GM21381 (cell line): ENCODE data around the gene PRMT3.
"Not testable (repeated sequence)": the region's sequence is repeated elsewhere in the genome, so short reads cannot be mapped to it uniquely, and the experiment has no call there.

ENCODE experiments used
- ATAC-seq: cut with Tn5 transposase; IDR thresholded peaks from one replicate; pipeline ENCODE4 v1.9.1; 2021; ENCODE audit warnings: mild to moderate bottlenecking, moderate library complexity; ENCODE audit not compliant: unreplicated experiment

PRMT3 gene

GRCh38 chr11:20387261-20388095, at the start of gene PRMT3:
Gene PRMT3 (plus strand): TSS chr11:20387716. CDS start chr11:20387747, 31 bp downstream.
- peak; percentile 81 for ATAC-seq

- ATAC-seq = no peak
These were observed 45.0 kb upstream of the PRMT3 start for GRCh38 chr11:20342347-20343141.

DNA sequence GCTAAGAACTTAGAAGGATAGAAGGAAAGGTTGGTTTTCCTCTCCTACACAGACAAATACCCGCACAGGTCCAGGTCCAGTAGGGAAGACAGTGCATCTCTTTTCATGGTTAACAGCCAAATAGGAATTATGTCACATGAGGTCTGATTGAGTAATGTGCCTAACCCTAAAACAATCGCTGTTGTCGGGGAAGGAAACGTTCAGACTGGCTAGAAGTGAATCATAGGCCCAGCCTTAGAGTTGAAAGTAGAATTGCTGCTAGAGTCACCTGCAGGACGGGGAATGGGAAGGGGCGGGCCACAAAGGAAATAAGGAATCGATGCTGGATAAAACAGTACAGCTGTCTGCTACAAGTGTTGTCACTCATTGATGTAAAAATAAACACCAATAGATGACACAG, 36.4 kb upstream of the PRMT3 start:
- ATAC-seq = no peak

DNA sequence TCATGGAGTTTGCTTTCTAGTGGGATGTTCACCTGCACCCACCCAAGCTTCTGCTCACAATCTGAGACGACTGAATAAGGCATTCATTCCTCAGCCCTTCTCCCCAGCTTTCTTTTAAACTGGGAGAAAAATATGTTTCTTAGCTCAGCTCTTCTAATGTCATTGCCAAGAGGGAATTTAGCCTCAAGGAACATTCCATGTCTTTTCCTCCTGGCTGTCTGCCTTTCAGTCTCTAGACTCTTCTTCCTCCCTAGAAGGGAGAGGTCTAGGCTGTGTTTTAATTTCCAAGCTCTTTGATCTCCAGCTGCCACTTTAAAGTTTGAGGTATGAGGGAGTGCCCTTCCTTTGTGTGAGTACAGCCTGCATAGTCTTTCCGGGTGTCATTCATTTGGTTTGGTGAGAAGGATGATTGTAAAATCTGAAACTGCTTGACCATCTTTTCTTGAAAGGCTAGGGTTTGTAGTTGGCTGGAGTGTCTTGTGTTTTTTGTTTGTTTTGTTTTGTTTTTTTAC, 35.7 kb upstream of the PRMT3 start:
- ATAC-seq = no peak

DNA sequence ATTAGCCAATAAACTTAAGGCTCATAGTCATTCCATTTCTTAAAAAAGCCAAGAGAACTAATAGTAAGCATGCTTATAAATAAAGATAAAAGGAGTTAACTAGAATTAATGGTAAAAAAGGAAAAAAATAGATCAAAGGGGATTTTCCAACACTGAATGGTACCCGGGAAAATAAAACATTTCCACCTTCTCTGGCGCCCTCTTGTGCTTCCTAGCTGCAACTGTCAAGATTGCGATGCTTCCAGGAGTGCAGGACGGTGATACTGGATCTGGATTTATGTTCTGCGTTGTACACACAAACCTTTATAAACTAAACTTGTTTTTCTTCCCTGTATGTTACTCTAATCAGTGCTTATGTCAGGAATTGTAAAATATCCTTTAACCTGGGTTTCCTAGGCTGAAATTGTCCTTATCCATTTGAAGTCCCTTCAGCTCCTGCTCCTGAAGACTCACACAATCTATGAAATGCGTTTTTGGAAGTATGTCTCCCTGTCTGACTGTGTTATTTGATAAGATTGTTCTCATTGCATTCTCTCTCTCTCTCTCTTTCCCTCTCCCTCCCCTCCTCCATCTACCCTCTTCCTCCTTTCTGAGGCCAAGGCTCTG, 33.6 kb upstream of the PRMT3 start:
- no peak for ATAC-seq

DNA sequence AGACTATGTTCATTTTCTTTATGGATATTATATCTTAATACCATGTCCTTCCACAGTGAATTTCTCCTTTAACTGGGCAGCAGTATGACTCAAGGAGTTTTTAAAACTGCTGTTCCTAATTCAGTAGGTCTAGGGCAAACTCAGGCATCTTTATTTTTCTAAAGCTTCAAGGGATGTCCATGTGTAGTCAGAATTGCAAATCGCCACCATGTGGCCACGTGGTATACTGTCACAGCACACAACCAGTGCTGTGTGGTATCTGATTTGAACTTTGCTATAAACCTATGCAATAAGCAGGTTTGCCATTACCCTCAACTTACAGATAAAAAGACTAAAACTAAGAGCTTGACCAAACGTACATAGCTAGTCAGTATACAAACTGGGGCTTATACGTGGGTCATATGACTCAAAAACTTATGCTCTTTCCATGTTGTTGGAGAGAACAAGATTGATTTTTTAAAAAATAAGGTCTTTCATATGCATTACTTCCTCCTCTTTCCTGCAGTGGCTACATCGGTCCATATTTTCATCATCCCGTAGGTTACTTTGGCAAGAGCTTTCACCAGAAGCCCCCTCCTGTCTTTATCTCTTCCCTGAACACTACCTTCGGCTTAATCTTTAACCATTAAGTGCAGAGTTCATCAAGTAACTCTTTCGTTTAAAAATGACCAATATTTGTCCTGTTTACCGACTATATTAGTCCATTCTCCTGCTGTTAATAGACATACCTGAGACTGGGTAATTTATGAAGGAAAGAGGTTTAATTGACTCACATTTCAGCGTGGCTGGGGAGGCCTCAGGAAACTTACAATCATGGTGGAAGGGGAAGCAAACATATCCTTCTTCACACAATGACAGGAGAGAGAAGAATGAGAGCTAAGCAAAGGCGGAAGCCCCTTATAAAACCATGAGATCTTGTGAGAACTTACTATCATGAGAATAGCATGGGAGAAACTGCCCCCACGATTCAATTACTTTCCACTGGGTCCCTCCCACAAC, 32.0 kb upstream of the PRMT3 start:
- peak; percentile 62 for ATAC-seq

GRCh38 chr11:20357150-20357549, 30.4 kb upstream of the PRMT3 start:
- no peak for ATAC-seq

DNA sequence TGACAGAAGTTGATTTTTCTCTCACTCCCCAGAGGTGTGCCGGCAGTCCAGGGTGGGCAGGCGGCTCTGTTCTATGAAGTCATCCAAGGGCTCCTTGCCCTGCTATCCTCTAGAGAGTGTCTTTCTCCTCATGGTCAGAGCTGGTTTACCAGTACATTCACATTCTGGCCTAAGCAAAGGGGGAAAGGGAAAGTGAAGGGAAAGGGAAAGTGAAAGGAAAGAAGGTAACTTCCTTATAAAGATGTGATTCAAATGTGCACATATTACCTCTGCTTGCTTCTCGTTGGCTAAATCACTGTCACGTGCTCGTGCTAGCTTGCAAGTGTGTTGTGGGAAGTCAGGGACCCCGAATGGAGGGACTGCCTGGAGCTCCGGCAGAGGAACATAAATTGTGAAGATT, 26.9 kb upstream of the PRMT3 start:
- ATAC-seq = no peak

DNA sequence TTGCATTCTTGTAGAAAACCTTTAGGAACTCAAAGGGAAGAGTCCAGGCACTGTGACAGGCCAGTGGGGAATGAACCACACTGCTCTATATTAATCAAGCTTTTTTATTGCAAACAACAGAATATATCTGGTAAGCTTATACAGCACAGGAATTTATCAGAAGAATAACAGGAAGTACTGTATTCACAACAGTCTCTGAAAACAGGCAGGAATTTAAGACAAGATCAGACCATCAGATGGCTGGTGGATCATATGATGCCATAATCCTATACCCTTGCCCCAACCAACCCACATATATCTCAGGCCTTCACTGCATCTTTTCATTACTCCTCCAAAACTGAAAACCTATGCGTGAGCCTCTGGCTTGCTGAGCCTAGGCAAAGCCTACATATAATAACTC, 25.0 kb upstream of the PRMT3 start:
- no peak for ATAC-seq

DNA sequence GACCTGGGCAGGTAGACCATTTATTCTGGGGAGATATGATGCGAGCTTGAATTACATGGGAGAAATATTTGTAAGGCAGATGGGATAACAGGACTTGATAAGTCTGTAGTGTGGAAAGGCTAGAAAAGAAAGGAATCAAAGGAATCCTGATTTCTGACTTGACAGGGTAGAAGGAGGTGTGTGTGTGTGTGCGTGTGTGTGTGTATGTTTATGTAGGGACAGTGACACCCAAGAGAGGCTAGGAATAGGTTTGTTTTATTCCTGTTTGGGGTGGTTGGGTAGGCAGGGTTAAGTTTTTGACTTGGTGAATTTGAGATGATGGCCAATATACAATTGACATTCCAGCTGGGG, 24.4 kb upstream of the PRMT3 start:
- ATAC-seq = peak; percentile 9

DNA sequence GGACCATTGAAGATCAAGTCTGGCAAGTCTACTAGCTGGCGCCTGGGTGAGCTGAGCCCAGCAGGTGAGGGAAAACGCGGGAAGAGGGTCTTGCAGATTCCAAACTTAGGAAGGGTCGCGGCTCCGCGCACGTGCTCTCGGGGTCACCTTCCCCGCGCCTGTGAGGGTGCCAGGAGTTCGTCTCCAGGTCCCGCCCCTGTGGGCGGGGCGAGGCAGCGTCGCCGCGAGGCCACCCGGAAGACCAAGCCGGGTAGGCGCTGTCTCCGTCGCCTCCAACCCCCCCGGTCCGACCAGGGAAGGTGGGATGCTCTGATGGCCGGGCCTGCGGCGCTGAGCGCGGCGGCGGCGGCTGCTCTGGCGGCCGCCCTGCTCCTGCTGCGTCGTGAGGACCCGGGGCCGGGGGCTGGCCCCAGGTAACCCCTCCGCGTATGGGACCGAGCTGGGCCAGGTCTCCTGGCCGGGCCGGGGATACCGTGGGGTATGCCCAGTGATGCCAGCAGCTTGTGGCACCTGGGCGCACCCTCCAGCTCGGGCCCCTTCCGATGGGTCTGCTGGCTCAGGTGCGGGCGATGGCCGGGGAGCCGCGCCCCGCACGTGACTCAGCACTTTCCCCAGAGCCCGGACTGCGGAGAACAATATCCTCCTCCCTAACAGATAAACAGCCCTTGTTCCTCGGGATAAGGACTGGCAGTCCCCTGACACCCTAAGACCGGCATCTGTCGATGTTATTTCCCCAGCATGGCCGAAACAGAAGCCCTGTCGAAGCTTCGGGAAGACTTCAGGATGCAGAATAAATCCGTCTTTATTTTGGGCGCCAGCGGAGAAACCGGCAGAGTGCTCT, 23.8 kb upstream of the PRMT3 start, which contains the start of gene HTATIP2:
TSS of gene HTATIP2 (plus strand) at position 215 of the 841 bp plus-strand sequence. CDS start at position 739, 524 bp downstream.
- ATAC-seq = peak; percentile 96

GRCh38 chr11:20364341-20364792, 23.1 kb upstream of the PRMT3 start:
- no peak for ATAC-seq

DNA sequence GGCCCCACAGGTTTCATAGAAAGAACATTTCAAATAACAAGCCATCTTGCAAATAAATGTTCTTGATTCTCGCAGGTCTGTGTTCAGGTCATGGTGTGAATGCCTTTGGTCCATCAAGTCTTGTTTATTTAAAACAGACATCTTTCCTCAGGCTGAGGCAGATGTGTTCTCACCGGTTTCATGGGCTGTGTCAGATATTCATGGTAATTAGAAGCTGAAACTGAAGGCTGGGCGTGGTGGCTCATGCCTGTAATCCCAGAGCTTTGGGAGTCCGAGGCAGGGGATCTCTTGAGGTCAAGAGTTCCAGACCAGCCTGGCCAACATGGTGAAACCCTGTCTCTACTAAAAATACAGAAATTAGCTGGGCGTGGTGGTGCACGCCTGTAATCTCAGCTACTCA, 22.1 kb upstream of the PRMT3 start:
- ATAC-seq = not testable (repeated sequence)

GRCh38 chr11:20367313-20367948, 20.1 kb upstream of the PRMT3 start:
- ATAC-seq = no peak

GRCh38 chr11:20368438-20368837, 19.1 kb upstream of the PRMT3 start:
- no peak for ATAC-seq

GRCh38 chr11:20369826-20370225, 17.7 kb upstream of the PRMT3 start:
- ATAC-seq = no peak

- no peak for ATAC-seq
These were observed 15.4 kb upstream of the PRMT3 start for GRCh38 chr11:20372081-20372626.

DNA sequence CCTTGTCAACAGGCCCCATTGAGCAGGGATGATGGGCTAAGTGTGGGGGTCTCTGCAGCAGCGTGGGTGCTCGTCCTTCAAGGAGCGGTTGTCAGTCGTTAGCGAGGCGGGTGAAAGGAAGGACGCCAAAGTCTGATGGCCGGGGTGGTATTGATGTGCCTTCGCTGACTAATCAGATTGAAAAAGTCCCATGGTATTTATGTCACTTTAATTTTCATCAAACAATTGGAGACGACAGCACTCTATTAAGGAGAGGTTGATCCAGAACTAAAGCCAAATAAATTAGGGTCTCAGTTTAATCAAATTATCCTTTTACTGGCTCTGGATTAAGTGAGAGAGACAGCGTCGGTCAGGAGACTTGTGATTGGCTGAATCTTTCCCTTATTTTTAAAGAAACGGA, 14.4 kb upstream of the PRMT3 start:
- no peak for ATAC-seq
